Kidney (tissue), 14 donors: ENCODE results near the gene ARL14EP. TPM values are rescaled to one million over a fixed set of nuclear protein-coding genes. Genes with fewer than 3 reads are reported as not detected.

Source experiments
- DNase-seq, 5 donors: peaks; one replicate each; pipeline ENCODE4 v3.0.0-alpha.2; 2013 to 2020
- FAIRE-seq: peaks from 2 replicates; lab custom pipeline; 2012; peaks lifted over from hg19 to GRCh38; lab: Jason Lieb, UNC
- H3K27ac ChIP-seq, 2 donors: one replicate each; pipeline ENCODE4 v1.7.0; 2013; ENCODE audit warnings: low read depth in 2 of 2, low read length in 2 of 2, inconsistent platforms in 1 of 2
- H3K27me3 ChIP-seq: one replicate; pipeline ENCODE4 v1.7.1; 2013; ENCODE audit warnings: low read length, inconsistent platforms; ENCODE audit not compliant: control insufficient read depth, insufficient read depth
- H3K36me3 ChIP-seq, 3 donors: one replicate each; pipeline versions ENCODE4 v1.7.0 to v1.7.1; 2013; ENCODE audit warnings: low read length in 3 of 3, control low read depth in 1 of 3, inconsistent platforms in 1 of 3; ENCODE audit not compliant: insufficient read depth in 3 of 3, control insufficient read depth in 2 of 3
- H3K4me1 ChIP-seq, 3 donors: one replicate each; pipeline versions ENCODE4 v1.7.0 to v1.7.1; 2013; ENCODE audit warnings: low read length in 3 of 3, inconsistent platforms in 1 of 3, low read depth in 1 of 3; ENCODE audit not compliant: control insufficient read depth in 2 of 3, insufficient read depth in 2 of 3
- H3K4me3 ChIP-seq, 3 donors: one replicate each; pipeline versions ENCODE4 v1.7.0 to v1.8.1; 2013; ENCODE audit warnings: low read length in 3 of 3, control low read depth in 1 of 3, inconsistent platforms in 1 of 3
- H3K9ac ChIP-seq, 3 donors: one replicate each; pipeline versions ENCODE4 v1.7.0 to v1.7.1; 2013; ENCODE audit warnings: low read length in 3 of 3, control low read depth in 1 of 3, inconsistent platforms in 1 of 3
- H3K9me3 ChIP-seq, 3 donors: one replicate each; pipeline versions ENCODE4 v1.7.0 to v1.7.1; 2013; ENCODE audit warnings: low read length in 3 of 3, control low read depth in 1 of 3, inconsistent platforms in 1 of 3; ENCODE audit not compliant: control insufficient read depth in 2 of 3, insufficient read depth in 1 of 3
- intact Hi-C: fragments of 100-400 bp; cut with DNase I; formaldehyde crosslinking; loops from one replicate; pipeline ENCODE4 v1.11.1; 2022
- polyA plus RNA-seq: library from polyadenylated mRNA; stranded (reverse); fragments of 350-450 nt; fragmentation: Illumina TruSeq; extraction: RNeasy Lipid Tissue Mini Kit (QIAGEN cat#74804); gene quantifications from one replicate; pipeline ENCODE4 v1.2.3, GENCODE V29; 2014; ENCODE audit warnings: low read depth, low replicate concordance; ENCODE audit not compliant: insufficient read depth
- total RNA-seq: library from RNA; stranded (reverse); fragmentation: NEBNext Ultra II Directional; extraction: Animal tissue kit (Norgen Biotek cat#: 25700); gene quantifications from one replicate; pipeline ENCODE4 v1.2.1, GENCODE V29; 2021
- TF ChIP-seq, protein P1 (sequence below): IDR thresholded peaks from 3 replicates; pipeline ENCODE4 v1.5.1; 2012; ENCODE audit warnings: mild to moderate bottlenecking, moderate library complexity, borderline replicate concordance; ENCODE audit not compliant: insufficient read depth; ENCODE audit errors: extremely low read depth
- donor health status: control.
- donor health status: control.
- donor health status: control.
- donor health status: control.
- donor health status: control.
- donor health status: DM: yes; HTN: yes; CAD: no.
- donor health status: Normal renal cell carcinoma (clear cell type).

The ARL14EP gene
- total and polyA plus RNA-seq, 2 donors from 2014 or later, result 16.3 to 29.6 TPM

DNA sequence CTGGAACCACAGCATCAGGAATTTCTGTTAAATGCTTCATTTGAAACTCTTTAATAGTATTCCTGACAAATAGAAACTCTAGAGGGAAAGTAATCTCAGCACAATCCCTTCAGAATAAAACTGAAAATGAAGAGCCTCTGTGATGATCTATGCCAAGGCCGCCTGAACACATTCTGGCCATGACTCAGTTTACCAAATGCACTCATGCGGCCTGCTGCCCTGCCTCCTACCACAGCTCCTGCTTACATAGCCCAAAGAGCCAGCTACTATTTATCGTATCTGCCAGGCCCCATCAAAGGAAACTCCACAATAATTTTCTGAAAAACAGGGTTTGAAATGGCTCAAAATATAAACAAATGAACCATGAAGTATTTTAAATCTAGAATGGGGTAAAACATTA lies 27.0 kb downstream of the ARL14EP start:
- peaks cover 0 to 2% (median 0%) of the 10 kb centered on the region in 3 donors for H3K9me3 ChIP-seq
- DNase-seq, result no peak
- no peaks in the 10 kb centered on the region for H3K27me3 ChIP-seq
- no peak overlapping the region for H3K9ac ChIP-seq
- no peaks in the 10 kb centered on the region for H3K4me1 ChIP-seq
- no peaks in the 10 kb centered on the region for H3K36me3 ChIP-seq
- intact Hi-C loops, result loop anchor here (10.0 kb wide), 2 partner anchors 505 to 565 kb away; no protein-coding TSS in a partner anchor
- TF ChIP-seq, protein P1, sequence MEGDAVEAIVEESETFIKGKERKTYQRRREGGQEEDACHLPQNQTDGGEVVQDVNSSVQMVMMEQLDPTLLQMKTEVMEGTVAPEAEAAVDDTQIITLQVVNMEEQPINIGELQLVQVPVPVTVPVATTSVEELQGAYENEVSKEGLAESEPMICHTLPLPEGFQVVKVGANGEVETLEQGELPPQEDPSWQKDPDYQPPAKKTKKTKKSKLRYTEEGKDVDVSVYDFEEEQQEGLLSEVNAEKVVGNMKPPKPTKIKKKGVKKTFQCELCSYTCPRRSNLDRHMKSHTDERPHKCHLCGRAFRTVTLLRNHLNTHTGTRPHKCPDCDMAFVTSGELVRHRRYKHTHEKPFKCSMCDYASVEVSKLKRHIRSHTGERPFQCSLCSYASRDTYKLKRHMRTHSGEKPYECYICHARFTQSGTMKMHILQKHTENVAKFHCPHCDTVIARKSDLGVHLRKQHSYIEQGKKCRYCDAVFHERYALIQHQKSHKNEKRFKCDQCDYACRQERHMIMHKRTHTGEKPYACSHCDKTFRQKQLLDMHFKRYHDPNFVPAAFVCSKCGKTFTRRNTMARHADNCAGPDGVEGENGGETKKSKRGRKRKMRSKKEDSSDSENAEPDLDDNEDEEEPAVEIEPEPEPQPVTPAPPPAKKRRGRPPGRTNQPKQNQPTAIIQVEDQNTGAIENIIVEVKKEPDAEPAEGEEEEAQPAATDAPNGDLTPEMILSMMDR, result no peak
- FAIRE-seq, result no peak
- no peak overlapping the region for H3K4me3 ChIP-seq
- H3K27ac ChIP-seq, result no peak overlapping the region

DNA sequence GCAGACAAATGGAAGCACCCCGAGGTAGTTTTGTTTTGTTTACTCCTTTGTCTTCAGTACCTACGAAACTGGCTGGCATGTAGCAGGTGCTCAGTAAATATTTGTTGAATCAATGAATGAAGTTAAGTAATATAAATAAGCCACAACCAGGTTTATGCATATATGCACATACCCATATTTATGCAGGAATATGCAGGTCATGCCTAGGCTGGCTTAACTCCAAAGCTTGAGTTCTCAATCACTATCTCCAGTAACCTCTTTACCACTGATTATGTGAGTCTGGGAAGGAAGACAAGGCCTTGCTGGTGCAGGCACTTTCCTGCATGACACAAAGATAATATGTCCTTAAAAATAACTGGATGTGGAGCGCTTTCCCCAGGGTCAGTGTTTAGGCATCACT lies 27.5 kb downstream of the ARL14EP start:
- intact Hi-C loops, result no loop called here
- H3K36me3 ChIP-seq, result no peaks in the 10 kb centered on the region
- H3K4me3 ChIP-seq, result no peak overlapping the region
- FAIRE-seq, result no peak
- no peak overlapping the region for H3K27ac ChIP-seq
- DNase-seq, result no peak
- no peak overlapping the region for H3K9ac ChIP-seq
- no peaks in the 10 kb centered on the region for H3K27me3 ChIP-seq
- H3K9me3 ChIP-seq, result peaks cover 0 to 2% (median 0%) of the 10 kb centered on the region in 3 donors
- H3K4me1 ChIP-seq, result no peaks in the 10 kb centered on the region
- TF ChIP-seq, protein P1, result no peak

DNA sequence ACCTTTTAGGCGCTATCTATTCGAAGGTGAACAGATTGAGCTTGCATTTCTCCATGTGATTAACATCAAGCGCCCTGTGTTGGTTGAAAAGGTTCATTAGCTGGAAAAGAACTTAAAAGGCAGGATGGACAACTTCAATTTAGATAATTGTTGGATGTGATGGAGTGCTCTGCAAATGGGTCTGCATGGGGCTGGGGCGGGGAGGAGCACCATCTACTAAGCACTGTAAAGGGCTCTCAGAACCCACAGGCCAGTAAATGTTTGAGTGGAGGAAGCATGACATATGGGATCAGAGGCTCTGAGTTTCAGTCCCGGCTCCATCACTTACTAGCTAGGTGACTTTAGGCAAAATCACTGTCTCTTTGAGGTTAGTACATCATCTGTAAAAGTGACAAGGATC lies 28.2 kb downstream of the ARL14EP start:
- intact Hi-C loops, result no loop called here
- H3K4me1 ChIP-seq, result no peaks in the 10 kb centered on the region
- H3K4me3 ChIP-seq, result no peak overlapping the region
- DNase-seq (no peak), FAIRE-seq (no peak)
- no peak overlapping the region for H3K9ac ChIP-seq
- H3K36me3 ChIP-seq, result no peaks in the 10 kb centered on the region
- no peak overlapping the region for H3K27ac ChIP-seq
- no peaks in the 10 kb centered on the region for H3K27me3 ChIP-seq
- TF ChIP-seq, protein P1, result no peak
- H3K9me3 ChIP-seq, result no peaks in the 10 kb centered on the region

DNA sequence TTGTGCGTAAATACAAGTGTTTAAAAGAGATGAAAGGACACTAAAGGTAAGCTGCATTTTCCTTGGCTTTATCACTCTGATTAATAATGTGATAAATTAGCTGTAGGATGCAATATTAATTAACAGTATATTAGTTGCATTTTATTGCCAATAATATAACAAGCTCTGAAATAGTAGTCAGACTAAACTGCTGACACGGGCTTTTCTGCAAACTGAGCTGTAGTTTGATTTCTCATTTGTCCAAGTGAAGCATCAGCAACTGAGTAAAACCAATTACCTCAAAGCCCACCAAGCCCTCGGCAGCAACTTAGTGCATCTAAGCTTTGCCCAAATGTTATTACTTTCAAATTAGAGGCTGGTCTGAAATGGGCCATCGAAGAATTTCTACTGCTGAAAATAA lies 33.5 kb downstream of the ARL14EP start:
- Histone ChIP-seq H3K4me3 (no peak overlapping the region), H3K36me3 (no peaks in the 10 kb centered on the region), H3K9me3 (no peaks in the 10 kb centered on the region), H3K27ac (no peak overlapping the region), H3K4me1 (no peaks in the 10 kb centered on the region), H3K9ac (no peak overlapping the region), H3K27me3 (no peaks in the 10 kb centered on the region)
- FAIRE-seq, result no peak
- DNase-seq, result no peak
- intact Hi-C loops, result no loop called here
- TF ChIP-seq, protein P1, result no peak
